NK-92 treated with Interleukin-12 subunit alpha and Interleukin-12 subunit beta, amount 100 ng/mL, for 24 hours (cell line): ENCODE data around the gene STAT2.
"Not testable (repeated sequence)": the region's sequence is repeated elsewhere in the genome, so short reads cannot be mapped to it uniquely, and the experiment has no call there.

Experiments used
- DNase-seq: peaks from one replicate; lab custom pipeline; 2025; lab: John Stamatoyannopoulos, UW

The STAT2 gene

GRCh38 chr12:56359851-56360767 is at the start of gene STAT2:
TSS of gene STAT2 (minus strand) at chr12:56360107. CDS start at chr12:56356571, 3,536 bp downstream.
- peak; percentile 96 for DNase-seq

- DNase-seq, result no peak
Observed at GRCh38 chr12:56408799-56409417, 49.0 kb upstream of the STAT2 start.

- DNase-seq, result not testable (repeated sequence)
Observed at GRCh38 chr12:56404227-56404626, 44.3 kb upstream of the STAT2 start.

GRCh38 chr12:56401612-56402011 is 41.7 kb upstream of the STAT2 start:
- DNase-seq, result not testable (repeated sequence)

- DNase-seq, result not testable (repeated sequence)
Observed at GRCh38 chr12:56401125-56401524, 41.2 kb upstream of the STAT2 start.

- DNase-seq, result not testable (repeated sequence)
Observed at GRCh38 chr12:56399466-56399865, 39.6 kb upstream of the STAT2 start.

- no peak for DNase-seq
Observed at GRCh38 chr12:56398324-56398723, 38.4 kb upstream of the STAT2 start.

GRCh38 chr12:56392331-56392730 is 32.4 kb upstream of the STAT2 start:
- DNase-seq, result no peak

GRCh38 chr12:56391721-56392120 is 31.8 kb upstream of the STAT2 start:
- no peak for DNase-seq

- DNase-seq, result no peak
Observed at GRCh38 chr12:56389412-56389811, 29.5 kb upstream of the STAT2 start.

GRCh38 chr12:56387152-56387736 is 27.3 kb upstream of the STAT2 start:
- DNase-seq, result no peak

GRCh38 chr12:56385873-56386272 is 26.0 kb upstream of the STAT2 start:
- no peak for DNase-seq

- DNase-seq, result no peak
Observed at GRCh38 chr12:56382611-56383010, 22.7 kb upstream of the STAT2 start.

GRCh38 chr12:56377989-56378316 is 18.0 kb upstream of the STAT2 start:
- no peak for DNase-seq

GRCh38 chr12:56377310-56377988 is 17.5 kb upstream of the STAT2 start:
- no peak for DNase-seq

GRCh38 chr12:56375598-56376434 is 15.9 kb upstream of the STAT2 start:
- no peak for DNase-seq

- no peak for DNase-seq
Observed at GRCh38 chr12:56374726-56375597, 15.1 kb upstream of the STAT2 start.

GRCh38 chr12:56373515-56373914 is 13.6 kb upstream of the STAT2 start:
- no peak for DNase-seq

- DNase-seq, result no peak
Observed at GRCh38 chr12:56366948-56367347, 7.0 kb upstream of the STAT2 start.
